ENCODE data around the gene NFRKB.

GRCh38 chr11:129937592-129938238 is 42.3 kb upstream of the NFRKB start:
- no peak for TF ChIP-seq EZH2 (IDR thresholded peaks at IDR 0.05; ENCODE audit: borderline replicate concordance, low read depth, low read length, severe bottlenecking)
- no peak for TF ChIP-seq CTCF (IDR thresholded peaks at IDR 0.05; ENCODE audit: borderline replicate concordance, extremely low read depth, low read length, poor library complexity, severe bottlenecking)

Data from DND-41 (cell line).